ENCODE measurements around the gene SH3RF1.
"Not testable (repeated sequence)": the region's sequence is repeated elsewhere in the genome, so short reads cannot be mapped to it uniquely, and the experiment has no call there.

The SH3RF1 gene

GRCh38 chr4:169207436-169208089, 63.2 kb downstream of the SH3RF1 start:
- H3K27ac ChIP-seq (ENCODE audit: low read depth, low read length, severe bottlenecking), result peak overlapping the region; percentile 3
- WGBS, 2 experiments (ENCODE audit: insufficient coverage in 2 of 2), result 88 to 91% methylated on average over 2 of the region's 2 CpGs
- H3K4me1 ChIP-seq (ENCODE audit: control insufficient read depth, insufficient read depth, low read length, poor library complexity, severe bottlenecking), result peaks cover 11% of the 10 kb centered on the region
- no peak overlapping the region for H3K4me3 ChIP-seq (ENCODE audit: extremely low read depth, insufficient read depth, low read length, poor library complexity, severe bottlenecking)
- H3K9me3 ChIP-seq (ENCODE audit: control insufficient read depth, low read length), result no peaks in the 10 kb centered on the region
- no peaks in the 10 kb centered on the region for H3K36me3 ChIP-seq (ENCODE audit: control insufficient read depth, insufficient read depth, low read length)

GRCh38 chr4:169205744-169206080, 65.0 kb downstream of the SH3RF1 start:
- Histone ChIP-seq H3K4me1 (ENCODE audit: control insufficient read depth, insufficient read depth, low read length, poor library complexity, severe bottlenecking) (peaks cover 23% of the 10 kb centered on the region), H3K36me3 (ENCODE audit: control insufficient read depth, insufficient read depth, low read length) (no peaks in the 10 kb centered on the region), H3K9me3 (ENCODE audit: control insufficient read depth, low read length) (no peaks in the 10 kb centered on the region), H3K4me3 (ENCODE audit: extremely low read depth, insufficient read depth, low read length, poor library complexity, severe bottlenecking) (no peak overlapping the region), H3K27ac (ENCODE audit: low read depth, low read length, severe bottlenecking) (no peak overlapping the region)

- Histone ChIP-seq H3K4me3 (ENCODE audit: extremely low read depth, insufficient read depth, low read length, poor library complexity, severe bottlenecking) (no peak overlapping the region), H3K27ac (ENCODE audit: low read depth, low read length, severe bottlenecking) (no peak overlapping the region), H3K9me3 (ENCODE audit: control insufficient read depth, low read length) (no peaks in the 10 kb centered on the region), H3K4me1 (ENCODE audit: control insufficient read depth, insufficient read depth, low read length, poor library complexity, severe bottlenecking) (peaks cover 23% of the 10 kb centered on the region), H3K36me3 (ENCODE audit: control insufficient read depth, insufficient read depth, low read length) (no peaks in the 10 kb centered on the region)
- 100% methylated on average over 2 to 3 of the region's 3 CpGs for WGBS, 2 experiments (ENCODE audit: insufficient coverage in 2 of 2)
These were observed 65.5 kb downstream of the SH3RF1 start for GRCh38 chr4:169205075-169205743.

GRCh38 chr4:169203891-169204290, 66.9 kb downstream of the SH3RF1 start:
- no peaks in the 10 kb centered on the region for H3K9me3 ChIP-seq (ENCODE audit: control insufficient read depth, low read length)
- 94 to 99% methylated on average over 3 to 5 of the region's 6 CpGs for WGBS, 2 experiments (ENCODE audit: insufficient coverage in 2 of 2)

GRCh38 chr4:169203278-169203677, 67.5 kb downstream of the SH3RF1 start:
- peaks cover 19% of the 10 kb centered on the region for H3K4me1 ChIP-seq (ENCODE audit: control insufficient read depth, insufficient read depth, low read length, poor library complexity, severe bottlenecking)

More at GRCh38 chr4:169203891-169204290, 66.9 kb downstream of the SH3RF1 start:
- no peaks in the 10 kb centered on the region for H3K36me3 ChIP-seq (ENCODE audit: control insufficient read depth, insufficient read depth, low read length)
- H3K27ac ChIP-seq (ENCODE audit: low read depth, low read length, severe bottlenecking), result no peak overlapping the region
- no peak overlapping the region for H3K4me3 ChIP-seq (ENCODE audit: extremely low read depth, insufficient read depth, low read length, poor library complexity, severe bottlenecking)
- peaks cover 23% of the 10 kb centered on the region for H3K4me1 ChIP-seq (ENCODE audit: control insufficient read depth, insufficient read depth, low read length, poor library complexity, severe bottlenecking)

GRCh38 chr4:169202878-169203277, 67.9 kb downstream of the SH3RF1 start:
- Histone ChIP-seq H3K27ac (ENCODE audit: low read depth, low read length, severe bottlenecking) (no peak overlapping the region), H3K9me3 (ENCODE audit: control insufficient read depth, low read length) (no peaks in the 10 kb centered on the region), H3K4me3 (ENCODE audit: extremely low read depth, insufficient read depth, low read length, poor library complexity, severe bottlenecking) (no peak overlapping the region), H3K4me1 (ENCODE audit: control insufficient read depth, insufficient read depth, low read length, poor library complexity, severe bottlenecking) (peaks cover 16% of the 10 kb centered on the region), H3K36me3 (ENCODE audit: control insufficient read depth, insufficient read depth, low read length) (no peaks in the 10 kb centered on the region)
- WGBS, 2 experiments (ENCODE audit: insufficient coverage in 2 of 2), result no CpG with 5 or more reads among the region's 1 CpG

More at GRCh38 chr4:169203278-169203677, 67.5 kb downstream of the SH3RF1 start:
- not testable (repeated sequence) for H3K4me3 ChIP-seq (ENCODE audit: extremely low read depth, insufficient read depth, low read length, poor library complexity, severe bottlenecking); H3K27ac ChIP-seq (ENCODE audit: low read depth, low read length, severe bottlenecking); H3K36me3 ChIP-seq (ENCODE audit: control insufficient read depth, insufficient read depth, low read length); H3K9me3 ChIP-seq (ENCODE audit: control insufficient read depth, low read length)
- 77% methylated on average over 2 of the region's 4 CpGs; no CpG with 5 or more reads in 1 of the 2 experiments for WGBS, 2 experiments (ENCODE audit: insufficient coverage in 2 of 2)

- peaks cover 13% of the 10 kb centered on the region for H3K4me1 ChIP-seq (ENCODE audit: control insufficient read depth, insufficient read depth, low read length, poor library complexity, severe bottlenecking)
- no peak overlapping the region for H3K4me3 ChIP-seq (ENCODE audit: extremely low read depth, insufficient read depth, low read length, poor library complexity, severe bottlenecking)
- WGBS, 2 experiments (ENCODE audit: insufficient coverage in 2 of 2), result 87% methylated on average over 2 of the region's 3 CpGs; no CpG with 5 or more reads in 1 of the 2 experiments
- H3K9me3 ChIP-seq (ENCODE audit: control insufficient read depth, low read length), result no peaks in the 10 kb centered on the region
- no peaks in the 10 kb centered on the region for H3K36me3 ChIP-seq (ENCODE audit: control insufficient read depth, insufficient read depth, low read length)
- H3K27ac ChIP-seq (ENCODE audit: low read depth, low read length, severe bottlenecking), result no peak overlapping the region
These were observed 68.5 kb downstream of the SH3RF1 start for GRCh38 chr4:169202145-169202699.

GRCh38 chr4:169201222-169202144, 69.3 kb downstream of the SH3RF1 start:
- H3K36me3 ChIP-seq (ENCODE audit: control insufficient read depth, insufficient read depth, low read length), result no peaks in the 10 kb centered on the region
- peak overlapping the region; percentile 4 for H3K27ac ChIP-seq (ENCODE audit: low read depth, low read length, severe bottlenecking)
- WGBS, 2 experiments (ENCODE audit: insufficient coverage in 2 of 2), result 74 to 92% methylated on average over 2 of the region's 5 CpGs
- no peak overlapping the region for H3K4me3 ChIP-seq (ENCODE audit: extremely low read depth, insufficient read depth, low read length, poor library complexity, severe bottlenecking)
- no peaks in the 10 kb centered on the region for H3K9me3 ChIP-seq (ENCODE audit: control insufficient read depth, low read length)
- H3K4me1 ChIP-seq (ENCODE audit: control insufficient read depth, insufficient read depth, low read length, poor library complexity, severe bottlenecking), result peaks cover 13% of the 10 kb centered on the region

GRCh38 chr4:169200361-169201030, 70.3 kb downstream of the SH3RF1 start:
- 100% methylated on average over 1 to 2 of the region's 4 CpGs for WGBS, 2 experiments (ENCODE audit: insufficient coverage in 2 of 2)
- H3K36me3 ChIP-seq (ENCODE audit: control insufficient read depth, insufficient read depth, low read length), result no peaks in the 10 kb centered on the region
- peaks cover 13% of the 10 kb centered on the region for H3K4me1 ChIP-seq (ENCODE audit: control insufficient read depth, insufficient read depth, low read length, poor library complexity, severe bottlenecking)
- no peak overlapping the region for H3K27ac ChIP-seq (ENCODE audit: low read depth, low read length, severe bottlenecking)
- no peaks in the 10 kb centered on the region for H3K9me3 ChIP-seq (ENCODE audit: control insufficient read depth, low read length)
- no peak overlapping the region for H3K4me3 ChIP-seq (ENCODE audit: extremely low read depth, insufficient read depth, low read length, poor library complexity, severe bottlenecking)

- WGBS, 2 experiments (ENCODE audit: insufficient coverage in 2 of 2), result 94 to 100% methylated on average over 1 to 3 of the region's 3 CpGs
- H3K9me3 ChIP-seq (ENCODE audit: control insufficient read depth, low read length), result no peaks in the 10 kb centered on the region
These were observed 71.6 kb downstream of the SH3RF1 start for GRCh38 chr4:169199184-169199583.

More at GRCh38 chr4:169199184-169199583, 71.6 kb downstream of the SH3RF1 start:
- Histone ChIP-seq H3K4me3 (ENCODE audit: extremely low read depth, insufficient read depth, low read length, poor library complexity, severe bottlenecking) (no peak overlapping the region), H3K36me3 (ENCODE audit: control insufficient read depth, insufficient read depth, low read length) (no peaks in the 10 kb centered on the region), H3K4me1 (ENCODE audit: control insufficient read depth, insufficient read depth, low read length, poor library complexity, severe bottlenecking) (peaks cover 13% of the 10 kb centered on the region), H3K27ac (ENCODE audit: low read depth, low read length, severe bottlenecking) (no peak overlapping the region)

Measured in mesodermal cell (in vitro differentiated cells).